Measurements from ENCODE around the gene XPO4. TPM values are rescaled to one million over a fixed set of nuclear protein-coding genes. Genes with fewer than 3 reads are reported as not detected.

XPO4 gene
- total and polyA plus RNA-seq, 2 of the 13 experiments (the other 11 are each of a cell fraction or from before 2014, with no cell fraction given): 8.4 to 24.8 TPM

- TF ChIP-seq TCF12 (IDR thresholded peaks at IDR 0.05) (no peak), TCF12 (CRISPR knock-in tag; IDR thresholded peaks at IDR 0.05) (no peak), SALL2 (CRISPR knock-in tag; IDR thresholded peaks at IDR 0.05) (no peak), ZNF580 (CRISPR knock-in tag; IDR thresholded peaks at IDR 0.05; ENCODE audit: borderline replicate concordance, low read depth) (no peak), ZNF572 (CRISPR knock-in tag; IDR thresholded peaks at IDR 0.05) (no peak), GATA4 (IDR thresholded peaks at IDR 0.05; ENCODE audit: borderline replicate concordance, low read depth) (no peak), FOXP4 (CRISPR knock-in tag; IDR thresholded peaks at IDR 0.05) (no peak), PHF21A (CRISPR knock-in tag; IDR thresholded peaks at IDR 0.05) (no peak), HNRNPH1 (optimal IDR thresholded peaks at IDR 0.05; ENCODE audit: low read depth, low read length) (no peak), ZNF350 (CRISPR knock-in tag; IDR thresholded peaks at IDR 0.05; ENCODE audit: borderline replicate concordance, low read depth) (no peak; the same call in 1 of the 2 replicates), ZNF543 (CRISPR knock-in tag; IDR thresholded peaks at IDR 0.05) (peak; percentile 86; the same call in 1 of the 2 replicates), PATZ1 (CRISPR knock-in tag; IDR thresholded peaks at IDR 0.05) (peak; percentile 32; the same call in 1 of the 2 replicates), HDAC6 (IDR thresholded peaks at IDR 0.05; ENCODE audit: low read depth, low read length) (no peak), BCLAF1 (IDR thresholded peaks at IDR 0.05) (no peak), ZNF253 (CRISPR knock-in tag; IDR thresholded peaks at IDR 0.05; ENCODE audit: borderline replicate concordance) (no peak), LCORL (IDR thresholded peaks at IDR 0.05) (no peak), LCORL (CRISPR knock-in tag; IDR thresholded peaks at IDR 0.05) (no peak), ZNF101 (CRISPR knock-in tag; IDR thresholded peaks at IDR 0.05; ENCODE audit: borderline replicate concordance, low read depth) (no peak), ZBTB43 (CRISPR knock-in tag; conservative IDR thresholded peaks at IDR 0.05) (no peak; the same call in 1 of the 2 replicates), PLRG1 (conservative IDR thresholded peaks at IDR 0.05) (no peak), ZNF292 (CRISPR knock-in tag; IDR thresholded peaks at IDR 0.05; ENCODE audit: borderline replicate concordance, low read depth) (no peak; the same call in 1 of the 2 replicates), ZNF460 (CRISPR knock-in tag; IDR thresholded peaks at IDR 0.05; ENCODE audit: borderline replicate concordance) (no peak)
Observed at GRCh38 chr13:20902438-20903163, at the start of gene XPO4 (continued).

All from HepG2 (cell line).